H9 (cell line): ENCODE data around the gene CCDC91. TPM values are rescaled to one million over a fixed set of nuclear protein-coding genes. Genes with fewer than 3 reads are reported as not detected.

ENCODE experiments used
- DNase-seq: peaks from one replicate; pipeline ENCODE4 v3.0.0-alpha.2; 2017
- H2AFZ ChIP-seq: one replicate; pipeline ENCODE4 v1.6.1; 2013; ENCODE audit warnings: mild to moderate bottlenecking, low read length, control low read depth, moderate library complexity
- H2AK5ac ChIP-seq: 2 replicates; pipeline ENCODE4 v1.6.1; 2013; ENCODE audit warnings: low read length, control low read depth, mixed read lengths; ENCODE audit not compliant: insufficient read length
- H2BK120ac ChIP-seq: one replicate; pipeline ENCODE4 v1.6.1; 2013; ENCODE audit warnings: low read depth, mild to moderate bottlenecking, low read length, control low read depth, inconsistent platforms; ENCODE audit not compliant: poor library complexity, severe bottlenecking
- H2BK12ac ChIP-seq: 2 replicates; pipeline ENCODE4 v1.6.1; 2013; ENCODE audit warnings: low read length, control low read depth, mixed read lengths, low read depth; ENCODE audit not compliant: insufficient read length
- H2BK15ac ChIP-seq: 2 replicates; pipeline ENCODE4 v1.6.1; 2013; ENCODE audit warnings: low read depth, low read length, control low read depth
- H2BK20ac ChIP-seq: one replicate; pipeline ENCODE4 v1.6.1; 2013; ENCODE audit warnings: low read depth, mild to moderate bottlenecking, low read length, control low read depth, inconsistent platforms; ENCODE audit not compliant: poor library complexity, severe bottlenecking
- H2BK5ac ChIP-seq: 2 replicates; pipeline ENCODE4 v1.6.1; 2013; ENCODE audit warnings: low read length, control low read depth, mixed read lengths; ENCODE audit not compliant: insufficient read length
- H3K14ac ChIP-seq: 2 replicates; pipeline ENCODE4 v1.6.1; 2013; ENCODE audit warnings: low read length, control low read depth; ENCODE audit not compliant: insufficient read depth
- H3K18ac ChIP-seq: 2 replicates; pipeline ENCODE4 v1.6.1; 2013; ENCODE audit warnings: low read depth, mild to moderate bottlenecking, mixed read lengths, low read length, control low read depth; ENCODE audit not compliant: insufficient read length
- H3K23ac ChIP-seq: 2 replicates; pipeline ENCODE4 v1.6.1; 2013; ENCODE audit warnings: low read length, control low read depth, mixed read lengths, low read depth; ENCODE audit not compliant: insufficient read length
- H3K23me2 ChIP-seq: 2 replicates; pipeline ENCODE4 v1.6.1; 2013; ENCODE audit warnings: low read depth, mild to moderate bottlenecking, mixed read lengths, low read length, control low read depth; ENCODE audit not compliant: insufficient read length, poor library complexity, severe bottlenecking
- H3K27ac ChIP-seq: 2 replicates; pipeline ENCODE4 v1.5.1; 2013; ENCODE audit warnings: low read length, control low read depth, mixed read lengths, low read depth; ENCODE audit not compliant: insufficient read length
- H3K27me3 ChIP-seq: 2 replicates; pipeline ENCODE4 v1.6.1; 2013; ENCODE audit warnings: low read length, control low read depth, inconsistent platforms; ENCODE audit not compliant: insufficient read depth
- H3K4ac ChIP-seq: 2 replicates; pipeline ENCODE4 v1.6.1; 2013; ENCODE audit warnings: low read depth, mild to moderate bottlenecking, control low read depth, inconsistent platforms, low read length, moderate library complexity
- H3K4me1 ChIP-seq: 2 replicates; pipeline ENCODE4 v1.6.1; 2013; ENCODE audit warnings: low read length, control low read depth, inconsistent platforms; ENCODE audit not compliant: insufficient read depth
- H3K4me2 ChIP-seq: 2 replicates; pipeline ENCODE4 v1.6.1; 2013; ENCODE audit warnings: low read length, control low read depth, mixed read lengths; ENCODE audit not compliant: insufficient read length, insufficient read depth
- H3K56ac ChIP-seq: 2 replicates; pipeline ENCODE4 v1.6.1; 2013; ENCODE audit warnings: low read depth, mild to moderate bottlenecking, mixed read lengths, low read length, control low read depth; ENCODE audit not compliant: insufficient read length
- H3K79me1 ChIP-seq: 2 replicates; pipeline ENCODE4 v1.6.1; 2013; ENCODE audit warnings: low read depth, mild to moderate bottlenecking, moderate library complexity, low read length, control low read depth, inconsistent platforms; ENCODE audit not compliant: insufficient read depth, poor library complexity, severe bottlenecking
- H3K79me2 ChIP-seq: 2 replicates; pipeline ENCODE4 v1.6.1; 2013; ENCODE audit warnings: low read length, control low read depth, inconsistent platforms; ENCODE audit not compliant: insufficient read depth
- H3K9ac ChIP-seq: 2 replicates; pipeline ENCODE4 v1.6.1; 2013; ENCODE audit warnings: low read length, control low read depth, mixed read lengths; ENCODE audit not compliant: insufficient read length; ENCODE audit errors: extremely low read depth
- H3K9me3 ChIP-seq: one replicate; pipeline ENCODE4 v1.6.1; 2013; ENCODE audit warnings: low read depth, low read length, inconsistent platforms; ENCODE audit not compliant: control insufficient read depth
- H3T11ph ChIP-seq: one replicate; pipeline ENCODE4 v1.6.1; 2013; ENCODE audit warnings: mild to moderate bottlenecking, low read length, control low read depth, inconsistent platforms
- H4K20me1 ChIP-seq: one replicate; pipeline ENCODE4 v1.6.1; 2013; ENCODE audit not compliant: control insufficient read depth, insufficient read length, insufficient read depth
- H4K5ac ChIP-seq: 2 replicates; pipeline ENCODE4 v1.6.1; 2013; ENCODE audit warnings: low read depth, mild to moderate bottlenecking, mixed read lengths, low read length, control low read depth; ENCODE audit not compliant: insufficient read length
- H4K8ac ChIP-seq: replicated peaks from 2 replicates; pipeline ENCODE4 v1.6.1; 2013; ENCODE audit warnings: low read length, control low read depth, mixed read lengths, low read depth; ENCODE audit not compliant: insufficient read length
- H4K91ac ChIP-seq: 2 replicates; pipeline ENCODE4 v1.6.1; 2013; ENCODE audit warnings: low read depth, mild to moderate bottlenecking, moderate library complexity, mixed read lengths, low read length, control low read depth; ENCODE audit not compliant: insufficient read length
- H3K27ac Mint-ChIP-seq, 3 experiments: 2 replicates in 2 of 3; 3 replicates in 1 of 3; pipeline ENCODE4 v1.8.0; 2020 to 2021; ENCODE audit warnings: mixed read lengths in 3 of 3, mild to moderate bottlenecking in 1 of 3, moderate library complexity in 1 of 3
- H3K27me3 Mint-ChIP-seq: 2 replicates; pipeline ENCODE4 v1.8.0; 2021; ENCODE audit warnings: low read depth, mild to moderate bottlenecking, moderate library complexity, mixed read lengths
- H3K36me3 Mint-ChIP-seq, 3 experiments: 2 replicates in 2 of 3; 3 replicates in 1 of 3; pipeline ENCODE4 v1.8.0; 2020 to 2021; ENCODE audit warnings: low read depth in 3 of 3, mixed read lengths in 3 of 3; ENCODE audit not compliant: insufficient read depth in 1 of 3
- H3K4me1 Mint-ChIP-seq, 2 experiments: 2 replicates each; pipeline ENCODE4 v1.8.0; 2020; ENCODE audit warnings: mixed read lengths in 2 of 2
- H3K4me3 Mint-ChIP-seq, 2 experiments: 2 replicates in 1 of 2; 3 replicates in 1 of 2; pipeline ENCODE4 v1.8.0; 2020 to 2021; ENCODE audit warnings: mild to moderate bottlenecking in 2 of 2, mixed read lengths in 2 of 2, moderate library complexity in 1 of 2
- H3K9me3 Mint-ChIP-seq, 2 experiments: 2 replicates in 1 of 2; 3 replicates in 1 of 2; pipeline ENCODE4 v1.8.0; 2020; ENCODE audit warnings: mild to moderate bottlenecking in 2 of 2, mixed read lengths in 2 of 2, moderate library complexity in 1 of 2
- CTCF ChIP-seq: fragments of 200-600 bp; sonication (generic); conservative IDR thresholded peaks from 3 replicates; pipeline ENCODE4 v1.8.0; 2021; ENCODE audit warnings: antibody characterized with exemption, mild to moderate bottlenecking
- WGBS: extraction: QIAGEN DNeasy Blood & Tissue Kit; methylation state at CpG from one replicate; pipeline ENCODE4 v1.1.7; 2013; ENCODE audit warnings: missing lambda C conversion rate, low lambda C conversion rate, mixed read lengths; ENCODE audit not compliant: insufficient read length; ENCODE audit errors: extremely low coverage; 5-methylcytosine and 5-hydroxymethylcytosine counted together
- total RNA-seq: library from RNA; stranded (reverse); gene quantifications from 2 replicates; pipeline ENCODE4 v1.2.1, GENCODE V29; 2021

CCDC91 gene
- total RNA-seq, 1 experiment from 2014 or later = 22.7 TPM

GRCh38 chr12:28209782-28210181 lies 19.5 kb downstream of the CCDC91 start:
- H2AFZ ChIP-seq = no peak overlapping the region
- no peak overlapping the region for H3K23ac ChIP-seq
- no peak overlapping the region for H3K9ac ChIP-seq
- Mint-ChIP-seq H3K27ac (no peak overlapping the region), H3K4me1 (peaks cover 0 to 2% of the 10 kb centered on the region in 2 experiments; a peak in 2 of 4 replicates), H3K27me3 (peaks cover 2% of the 10 kb centered on the region), H3K9me3 (peaks cover 29 to 57% of the 10 kb centered on the region in 2 experiments), H3K36me3 (peaks cover 49 to 71% (median 71%) of the 10 kb centered on the region in 3 experiments), H3K4me3 (no peak overlapping the region)
- H3K4me2 ChIP-seq = no peak overlapping the region
- no peak overlapping the region for H2BK5ac ChIP-seq
- H3K23me2 ChIP-seq = no peaks in the 10 kb centered on the region
- H3K14ac ChIP-seq = no peak overlapping the region
- H2BK12ac ChIP-seq = no peak overlapping the region
- no peak for TF ChIP-seq CTCF
- no peak overlapping the region for H3K56ac ChIP-seq
- no peak overlapping the region for H3T11ph ChIP-seq
- no CpG with 5 or more reads among the region's 1 CpG for WGBS
- no peak overlapping the region for H4K8ac ChIP-seq
- H3K79me1 ChIP-seq = no peaks in the 10 kb centered on the region
- no peak overlapping the region for H3K27ac ChIP-seq
- H2AK5ac ChIP-seq = no peak overlapping the region
- no peak overlapping the region for H3K4ac ChIP-seq
- no peaks in the 10 kb centered on the region for H4K20me1 ChIP-seq
- no peaks in the 10 kb centered on the region for H3K4me1 ChIP-seq
- no peaks in the 10 kb centered on the region for H3K27me3 ChIP-seq
- no peak overlapping the region for H4K91ac ChIP-seq
- DNase-seq = no peak
- no peak overlapping the region for H2BK20ac ChIP-seq
- H3K79me2 ChIP-seq = no peaks in the 10 kb centered on the region
- no peak overlapping the region for H4K5ac ChIP-seq
- H3K9me3 ChIP-seq = peaks cover 7% of the 10 kb centered on the region
- H2BK120ac ChIP-seq = no peak overlapping the region
- H3K18ac ChIP-seq = no peak overlapping the region
- H2BK15ac ChIP-seq = no peak overlapping the region
